Gastrocnemius medialis (tissue), 4 donors: ENCODE data around the gene ITPR2. TPM values are rescaled to one million over a fixed set of nuclear protein-coding genes. Genes with fewer than 3 reads are reported as not detected.
"Not testable (repeated sequence)": the region's sequence is repeated elsewhere in the genome, so short reads cannot be mapped to it uniquely, and the experiment has no call there.

Source experiments
- ATAC-seq, 2 donors: fragments of 150-250 bp; one replicate each; pipeline ENCODE4 v1.9.1; 2016
- DNase-seq, 2 donors: peaks; one replicate each; pipeline ENCODE4 v3.0.0-alpha.2; 2019
- H3K27ac ChIP-seq, 4 donors: fragments of 200-600 bp; sonication (generic); 1 replicate in 1 of 4; 2 replicates in 3 of 4; pipeline ENCODE4 v1.5.1; 2016 to 2018; ENCODE audit warnings: mild to moderate bottlenecking in 2 of 4, moderate library complexity in 1 of 4
- H3K27me3 ChIP-seq, 3 donors: fragments of 200-600 bp; sonication (generic) in 2 of 3; 1 replicate in 1 of 3; 2 replicates in 2 of 3; pipeline versions ENCODE4 v1.5.1 to v1.6.0; 2016 to 2019; ENCODE audit warnings: mild to moderate bottlenecking in 1 of 3, moderate library complexity in 1 of 3
- H3K36me3 ChIP-seq, 2 donors: fragments of 200-600 bp; sonication (generic) in 1 of 2; one replicate each; pipeline ENCODE4 v1.5.1; 2017 to 2018
- H3K4me1 ChIP-seq, 2 donors: fragments of 200-600 bp; sonication (generic) in 1 of 2; one replicate each; pipeline ENCODE4 v1.5.1; 2016 to 2017; ENCODE audit warnings: mild to moderate bottlenecking in 2 of 2
- H3K4me3 ChIP-seq, 4 donors: fragments of 200-600 bp; sonication (generic) in 3 of 4; 1 replicate in 1 of 4; 2 replicates in 3 of 4; pipeline ENCODE4 v1.5.1; 2016 to 2019; ENCODE audit warnings: mild to moderate bottlenecking in 2 of 4
- H3K9me3 ChIP-seq, 3 donors: fragments of 200-600 bp; sonication (generic) in 2 of 3; 1 replicate in 1 of 3; 2 replicates in 2 of 3; pipeline ENCODE4 v1.5.1; 2016 to 2019
- POLR2A ChIP-seq, 2 donors: fragments of 450-650 bp; IDR thresholded peaks; one replicate each; pipeline ENCODE4 v1.6.1; 2017; ENCODE audit warnings: antibody characterized with exemption in 2 of 2, mild to moderate bottlenecking in 2 of 2, moderate library complexity in 2 of 2
- in situ Hi-C, 4 donors: fragments of 200-750 bp; cut with MboI; loops; one replicate each; pipeline versions ENCODE4 v1.15.0 to v1.8.0; 2017; ENCODE audit warnings: low sequenced_read_pairs in 4 of 4
- intact Hi-C: fragments of 100-400 bp; cut with DNase I; formaldehyde crosslinking; loops from one replicate; pipeline ENCODE4 v1.15.1; 2023; ENCODE audit warnings: low total_unique reads
- total RNA-seq, 4 donors: library from RNA; depleted of rRNA; stranded (reverse); fragments of >200 nt; gene quantifications; one replicate each; pipeline versions ENCODE4 v1.1.0 to v1.2.3, GENCODE V29; 2016
- TF ChIP-seq, protein P1 (sequence below), 5 experiments: fragments of 450-650 bp in 3 of 5; fragments of 200-600 bp in 2 of 5; sonication (generic) in 2 of 5; IDR thresholded peaks in 4 of 5; conservative IDR thresholded peaks in 1 of 5; 1 replicate in 4 of 5; 2 replicates in 1 of 5; pipeline ENCODE4 v1.5.1; 2016 to 2019; ENCODE audit warnings: antibody characterized with exemption in 5 of 5, mild to moderate bottlenecking in 3 of 5, moderate library complexity in 3 of 5

The ITPR2 gene
- total RNA-seq, 4 donors from 2014 or later: 3.8 to 23.8 (median 4.1) TPM

DNA sequence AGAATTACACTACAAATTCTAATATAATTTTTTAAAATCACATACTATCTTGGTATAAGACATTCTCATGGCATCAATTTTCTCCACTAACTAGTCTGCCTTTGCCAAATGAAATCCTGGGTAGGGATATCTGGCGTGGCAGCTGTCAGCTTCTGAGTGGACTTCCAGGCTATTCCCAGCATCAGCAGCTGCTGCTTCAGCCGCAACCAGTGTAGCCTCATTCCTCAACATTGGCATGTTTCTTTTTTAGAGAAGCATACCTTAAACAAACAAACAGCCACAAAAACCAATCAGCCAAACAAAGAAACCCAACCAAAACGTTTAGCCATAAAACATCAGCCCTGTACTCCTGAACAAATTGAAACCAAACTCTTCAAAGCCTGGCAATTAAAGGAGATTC lies 401.8 kb downstream of the ITPR2 start:
- intact Hi-C loops (no loop called here), in situ Hi-C loops (loop anchor here in 1 of 4 donors (25.0 kb wide), 1 partner anchor 231 kb away; no protein-coding TSS in a partner anchor)
- no peaks in the 10 kb centered on the region for H3K4me1 ChIP-seq

DNA sequence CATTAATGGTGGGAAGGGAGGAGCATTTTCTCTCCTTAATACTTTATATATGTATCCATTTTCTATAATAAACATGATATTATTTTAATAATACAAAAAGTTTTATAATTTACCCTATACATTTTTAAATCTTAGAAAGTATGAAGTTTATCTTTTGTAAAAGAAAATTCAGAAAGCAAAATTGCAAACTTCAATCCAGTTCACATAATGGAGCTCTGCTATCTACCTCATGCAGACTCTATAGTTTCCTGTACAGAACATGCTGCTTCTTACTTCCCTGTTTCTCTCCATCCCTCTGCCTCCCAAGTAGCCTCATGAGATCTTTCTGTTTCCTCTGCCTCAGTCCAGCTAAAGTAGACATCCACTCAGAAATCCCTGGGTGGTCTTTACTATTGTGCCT lies 402.4 kb downstream of the ITPR2 start:
- H3K36me3 ChIP-seq, DNase-seq, ATAC-seq, H3K9me3 ChIP-seq, H3K27me3 ChIP-seq, H3K27ac ChIP-seq, intact Hi-C loops, H3K4me3 ChIP-seq, H3K4me1 ChIP-seq: not testable (repeated sequence)
- in situ Hi-C loops: loop anchor here in 1 of 4 donors (25.0 kb wide), 1 partner anchor 232 kb away; no protein-coding TSS in a partner anchor

More for the DNA sequence above, 401.8 kb downstream of the ITPR2 start:
- DNase-seq (no peak), ATAC-seq (no peak)
- H3K27me3 ChIP-seq: no peaks in the 10 kb centered on the region
- no peaks in the 10 kb centered on the region for H3K36me3 ChIP-seq
- no peaks in the 10 kb centered on the region for H3K9me3 ChIP-seq
- H3K4me3 ChIP-seq: no peak overlapping the region
- TF ChIP-seq, protein P1, sequence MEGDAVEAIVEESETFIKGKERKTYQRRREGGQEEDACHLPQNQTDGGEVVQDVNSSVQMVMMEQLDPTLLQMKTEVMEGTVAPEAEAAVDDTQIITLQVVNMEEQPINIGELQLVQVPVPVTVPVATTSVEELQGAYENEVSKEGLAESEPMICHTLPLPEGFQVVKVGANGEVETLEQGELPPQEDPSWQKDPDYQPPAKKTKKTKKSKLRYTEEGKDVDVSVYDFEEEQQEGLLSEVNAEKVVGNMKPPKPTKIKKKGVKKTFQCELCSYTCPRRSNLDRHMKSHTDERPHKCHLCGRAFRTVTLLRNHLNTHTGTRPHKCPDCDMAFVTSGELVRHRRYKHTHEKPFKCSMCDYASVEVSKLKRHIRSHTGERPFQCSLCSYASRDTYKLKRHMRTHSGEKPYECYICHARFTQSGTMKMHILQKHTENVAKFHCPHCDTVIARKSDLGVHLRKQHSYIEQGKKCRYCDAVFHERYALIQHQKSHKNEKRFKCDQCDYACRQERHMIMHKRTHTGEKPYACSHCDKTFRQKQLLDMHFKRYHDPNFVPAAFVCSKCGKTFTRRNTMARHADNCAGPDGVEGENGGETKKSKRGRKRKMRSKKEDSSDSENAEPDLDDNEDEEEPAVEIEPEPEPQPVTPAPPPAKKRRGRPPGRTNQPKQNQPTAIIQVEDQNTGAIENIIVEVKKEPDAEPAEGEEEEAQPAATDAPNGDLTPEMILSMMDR (IDR thresholded peaks at IDR 0.05 in 4 of 5, conservative IDR thresholded peaks at IDR 0.05 in 1 of 5): no peak
- no peak for TF ChIP-seq POLR2A (IDR thresholded peaks at IDR 0.05)
- no peak overlapping the region for H3K27ac ChIP-seq

DNA sequence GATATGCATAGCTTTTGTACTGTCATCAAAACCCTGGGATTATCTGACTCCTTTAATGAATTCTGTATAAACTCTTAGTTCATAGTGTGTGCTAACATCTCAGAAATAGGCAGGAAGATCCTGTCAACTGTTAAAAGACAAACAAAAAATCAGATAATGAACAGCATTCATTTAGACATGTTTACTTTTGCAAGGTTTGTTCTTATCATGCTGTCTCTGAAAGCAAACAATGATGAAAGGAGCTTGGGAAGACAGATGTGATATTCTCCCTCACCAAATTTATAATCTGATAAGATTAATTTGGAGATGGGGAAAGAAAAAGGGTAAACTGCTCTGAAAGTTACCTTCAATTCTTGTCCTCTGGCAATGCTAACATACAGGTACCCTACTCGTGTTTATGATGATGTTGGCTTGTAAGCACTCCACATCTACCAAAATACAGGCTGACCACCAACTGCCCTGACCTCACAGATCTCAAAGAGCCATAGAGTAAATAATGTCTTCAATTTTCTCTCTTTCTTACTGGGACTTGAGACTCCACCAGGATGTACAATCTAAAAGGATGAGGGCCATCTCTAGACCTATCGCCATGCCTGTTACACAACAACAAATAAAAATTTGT lies 403.8 kb downstream of the ITPR2 start:
- no peak for ATAC-seq
- in situ Hi-C loops (loop anchor here in 1 of 4 donors (25.0 kb wide), 1 partner anchor 233 kb away; no protein-coding TSS in a partner anchor), intact Hi-C loops (no loop called here)
- H3K36me3 ChIP-seq: no peaks in the 10 kb centered on the region
- DNase-seq: no peak
- H3K4me1 ChIP-seq: no peaks in the 10 kb centered on the region
- H3K27ac ChIP-seq: no peak overlapping the region
- H3K9me3 ChIP-seq: no peaks in the 10 kb centered on the region
- TF ChIP-seq, protein P1 (IDR thresholded peaks at IDR 0.05 in 4 of 5, conservative IDR thresholded peaks at IDR 0.05 in 1 of 5): no peak
- TF ChIP-seq POLR2A (IDR thresholded peaks at IDR 0.05): no peak
- no peaks in the 10 kb centered on the region for H3K27me3 ChIP-seq
- H3K4me3 ChIP-seq: no peak overlapping the region

DNA sequence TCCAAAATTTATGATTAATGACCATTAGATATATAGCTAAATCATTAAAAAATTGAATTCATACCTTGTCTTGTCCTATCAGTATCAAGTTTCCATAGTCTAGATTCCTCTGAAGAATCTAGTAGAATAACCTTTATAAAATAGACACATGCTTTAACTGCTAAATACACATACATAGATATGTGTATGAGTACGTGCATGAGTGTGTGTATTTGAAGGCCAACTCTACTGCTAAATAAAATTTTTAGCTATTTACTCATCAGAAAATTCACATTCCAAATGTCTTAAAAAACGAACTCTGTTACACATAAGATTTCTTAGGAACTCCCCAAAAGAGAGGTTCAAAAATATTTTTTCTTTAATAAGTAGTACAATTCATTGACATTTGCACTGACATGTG lies 404.6 kb downstream of the ITPR2 start:
- ATAC-seq: no peak
- intact Hi-C loops: no loop called here

DNA sequence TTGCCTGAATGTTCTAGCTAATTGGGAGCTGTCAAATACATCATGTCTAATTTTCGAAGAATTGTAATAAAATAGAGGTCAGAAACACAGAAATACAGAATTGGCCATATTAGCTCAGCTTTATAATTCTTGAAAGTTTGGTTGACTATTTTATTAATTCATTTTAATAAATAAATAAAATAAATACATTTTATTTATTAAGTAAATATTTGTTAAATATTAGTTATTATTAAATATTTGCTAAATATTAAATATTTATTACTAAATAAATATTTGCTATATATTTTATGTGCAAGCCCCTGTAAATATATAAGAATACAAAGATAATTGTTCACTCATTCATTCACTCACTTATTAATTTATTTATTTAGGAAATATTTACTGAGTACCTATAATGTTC lies 406.3 kb downstream of the ITPR2 start:
- no peak overlapping the region for H3K4me3 ChIP-seq
- no peaks in the 10 kb centered on the region for H3K27me3 ChIP-seq
- DNase-seq: no peak
- intact Hi-C loops (no loop called here), in situ Hi-C loops (loop anchor here in 1 of 4 donors (25.0 kb wide), 1 partner anchor 236 kb away; no protein-coding TSS in a partner anchor)
- H3K4me1 ChIP-seq: no peaks in the 10 kb centered on the region
- no peaks in the 10 kb centered on the region for H3K9me3 ChIP-seq
- no peak for ATAC-seq
- no peak for TF ChIP-seq POLR2A (IDR thresholded peaks at IDR 0.05)
- TF ChIP-seq, protein P1 (IDR thresholded peaks at IDR 0.05 in 4 of 5, conservative IDR thresholded peaks at IDR 0.05 in 1 of 5): no peak
- H3K36me3 ChIP-seq: no peaks in the 10 kb centered on the region
- H3K27ac ChIP-seq: no peak overlapping the region

More for the DNA sequence above, 404.6 kb downstream of the ITPR2 start:
- DNase-seq: no peak
- Histone ChIP-seq H3K36me3 (no peaks in the 10 kb centered on the region), H3K27ac (no peak overlapping the region), H3K27me3 (no peaks in the 10 kb centered on the region), H3K4me1 (no peaks in the 10 kb centered on the region), H3K9me3 (no peaks in the 10 kb centered on the region), H3K4me3 (no peak overlapping the region)
- TF ChIP-seq, protein P1 (IDR thresholded peaks at IDR 0.05 in 4 of 5, conservative IDR thresholded peaks at IDR 0.05 in 1 of 5): no peak
- no peak for TF ChIP-seq POLR2A (IDR thresholded peaks at IDR 0.05)
- in situ Hi-C loops: loop anchor here in 1 of 4 donors (25.0 kb wide), 1 partner anchor 234 kb away; no protein-coding TSS in a partner anchor
